ENCODE data around the gene DPEP3. TPM values are rescaled to one million over a fixed set of nuclear protein-coding genes. Genes with fewer than 3 reads are reported as not detected.
A peak's percentile ranks its signal among the peaks of the same experiment; 100 is the strongest.
"Not testable (repeated sequence)": the region's sequence is repeated elsewhere in the genome, so short reads cannot be mapped to it uniquely, and the experiment has no call there.

DPEP3 gene
- total RNA-seq, 8 experiments from 2014 or later: 0.66 TPM; not detected in 7

DNA sequence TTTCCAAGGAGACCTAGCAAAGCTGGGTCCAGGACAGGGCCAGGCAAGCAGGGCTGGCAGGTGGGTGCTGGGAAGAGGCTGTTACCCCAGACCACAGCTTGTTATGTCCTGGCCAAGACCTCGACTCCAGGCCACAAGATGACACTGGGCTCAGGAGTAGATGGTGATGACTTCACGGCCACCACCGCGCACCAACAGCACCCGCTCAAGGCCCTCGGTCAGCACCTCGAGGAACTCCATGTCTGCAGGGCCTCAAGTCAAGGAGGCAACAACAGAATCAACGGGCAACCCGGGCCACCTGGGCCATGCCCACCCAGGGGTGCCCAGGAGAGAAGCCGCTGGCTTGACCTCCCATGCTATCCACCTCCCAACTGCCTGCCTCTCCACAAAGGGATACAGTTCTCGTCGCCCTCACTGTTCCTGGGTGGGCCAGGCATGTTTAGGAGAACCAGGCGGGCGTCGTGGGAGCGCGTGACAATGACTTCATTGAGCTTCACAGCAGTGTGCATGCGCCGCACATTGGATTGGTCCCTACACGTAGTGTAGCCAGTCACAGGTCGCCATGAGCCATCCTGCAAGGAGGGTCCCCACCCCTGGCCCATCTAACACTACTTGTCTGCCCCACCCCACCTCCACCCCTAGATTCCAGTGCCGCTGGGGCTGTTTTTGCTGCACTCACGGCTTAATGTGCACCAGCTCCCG, 35.5 kb downstream of the DPEP3 start:
- no peak overlapping the region for H3K4me3 ChIP-seq
- in situ Hi-C loops (cut with MboI; ENCODE audit: low pct_unique_long_range_greater_than_20kb in 2 of 9, low sequenced_read_pairs in 9 of 9, unreplicated experiment in 9 of 9): no loop called here
- 100% methylated on average over 1 to 4 of the region's 24 CpGs; no CpG with 5 or more reads in 8 of the 10 experiments for WGBS, 10 experiments

GRCh38 chr16:67943619-67944504, 36.4 kb downstream of the DPEP3 start, which contains the start of gene LCAT:
Gene LCAT, minus strand, starts transcription at chr16:67944120. Its CDS starts 19 bp downstream, at chr16:67944101.
- in situ Hi-C loops (cut with MboI; ENCODE audit: low pct_unique_long_range_greater_than_20kb in 2 of 9, low sequenced_read_pairs in 9 of 9, unreplicated experiment in 9 of 9): no loop called here
- 10 to 60% (median 55%) methylated on average over 1 to 9 of the region's 23 CpGs; no CpG with 5 or more reads in 7 of the 10 experiments for WGBS, 10 experiments
- H3K4me3 ChIP-seq: no peak within 1 kb of the TSS
- peak within 1 kb of the TSS in 1 of 2 donors; percentile 48 for H3K27ac ChIP-seq
- ATAC-seq (replicated peaks in 6 of 8): peak; percentile 60 to 76 (median 68)
- peaks cover 10 to 12% of the 10 kb centered on the region in 2 donors for H3K4me1 ChIP-seq (replicated peaks in 1 of 2)

More for the DNA sequence above, 35.5 kb downstream of the DPEP3 start:
- Histone ChIP-seq H3K4me1 (replicated peaks in 1 of 2) (peaks cover 10 to 12% of the 10 kb centered on the region in 2 donors), H3K27ac (peak overlapping the region in 1 of 2 donors; percentile 30)
- ATAC-seq (replicated peaks in 6 of 8): no peak

DNA sequence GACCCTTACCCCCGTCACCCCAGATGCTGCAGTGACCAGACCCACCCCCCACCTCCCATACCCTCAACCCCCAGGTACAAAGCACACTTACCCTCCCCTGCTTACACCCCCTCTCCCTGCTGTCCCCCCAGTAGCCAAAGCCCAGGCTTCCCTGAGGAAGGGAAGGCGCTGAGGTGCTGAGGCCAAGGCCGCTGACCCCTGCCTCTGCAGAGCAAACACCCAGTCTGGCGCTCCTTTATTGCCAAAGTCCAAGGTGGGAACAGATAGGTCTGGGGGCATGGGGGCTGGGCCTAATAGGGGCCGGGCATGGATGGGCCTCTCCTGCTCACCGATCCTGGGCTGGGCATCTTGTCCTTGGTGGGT, 37.1 kb downstream of the DPEP3 start:
- WGBS, 10 experiments: no CpG with 5 or more reads among the region's 6 CpGs
- no peak for ATAC-seq (replicated peaks in 6 of 8)
- H3K4me1 ChIP-seq (replicated peaks in 1 of 2): peaks cover 10 to 12% of the 10 kb centered on the region in 2 donors
- no peak overlapping the region for H3K4me3 ChIP-seq
- H3K27ac ChIP-seq: no peak overlapping the region
- in situ Hi-C loops (cut with MboI; ENCODE audit: low pct_unique_long_range_greater_than_20kb in 2 of 9, low sequenced_read_pairs in 9 of 9, unreplicated experiment in 9 of 9): no loop called here

DNA sequence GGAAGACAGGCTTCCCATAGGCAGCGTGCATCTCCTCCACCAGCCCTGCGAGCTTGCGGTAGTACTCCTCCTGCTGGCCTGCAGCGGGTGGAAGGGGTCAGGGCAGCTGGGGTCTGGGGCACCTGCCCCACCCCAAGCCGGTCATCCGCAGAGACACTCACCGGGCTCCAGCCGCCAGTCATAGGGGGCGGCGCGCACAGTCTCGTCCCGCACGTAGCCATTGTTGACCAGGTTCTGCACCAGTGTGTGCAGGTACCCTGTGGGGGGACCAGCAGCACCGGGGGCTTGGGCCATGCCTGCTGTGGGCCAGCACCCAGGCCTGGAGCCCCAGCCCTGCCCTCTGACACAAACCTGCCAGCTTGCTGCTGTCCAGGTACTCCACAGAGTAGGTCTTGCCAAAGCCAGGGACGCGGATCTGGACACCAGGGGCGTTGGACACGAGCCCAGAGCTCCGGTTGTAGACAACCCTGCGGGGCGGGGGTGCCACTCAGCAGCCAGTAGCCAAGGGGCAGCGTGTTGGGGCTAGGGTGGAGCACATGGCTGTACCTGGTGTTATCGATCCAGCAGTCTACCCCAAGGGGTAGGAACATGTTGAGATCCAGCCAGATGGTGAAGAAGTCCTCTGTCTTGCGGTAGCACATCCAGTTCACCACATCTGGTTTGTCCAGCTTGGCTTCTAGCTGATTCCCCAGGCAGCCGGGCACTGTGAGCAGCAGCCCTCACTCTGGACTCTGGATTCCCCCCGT, 37.6 kb downstream of the DPEP3 start:
- no CpG with 5 or more reads among the region's 27 CpGs for WGBS, 10 experiments
- in situ Hi-C loops (cut with MboI; ENCODE audit: low pct_unique_long_range_greater_than_20kb in 2 of 9, low sequenced_read_pairs in 9 of 9, unreplicated experiment in 9 of 9): no loop called here
- peaks cover 10 to 12% of the 10 kb centered on the region in 2 donors for H3K4me1 ChIP-seq (replicated peaks in 1 of 2)
- no peak overlapping the region for H3K4me3 ChIP-seq
- H3K27ac ChIP-seq: no peak overlapping the region
- ATAC-seq (replicated peaks in 6 of 8): peak in 1 of 8 experiments; percentile 2

DNA sequence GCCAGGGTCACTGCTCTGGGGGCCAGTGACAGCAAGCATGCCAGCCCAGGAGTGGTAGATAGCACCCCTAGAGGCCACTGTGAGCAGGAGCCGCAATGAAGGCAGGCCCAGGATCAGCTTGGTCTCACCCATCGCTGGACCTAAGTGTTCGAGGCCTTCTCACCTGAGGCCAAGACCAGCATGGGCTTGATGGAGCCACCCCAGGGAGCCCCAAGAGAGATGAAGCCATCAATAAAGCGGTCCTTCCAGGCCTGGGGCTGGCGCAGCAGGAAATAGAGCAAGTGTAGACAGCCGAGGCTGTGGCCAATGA, 38.1 kb downstream of the DPEP3 start:
- in situ Hi-C loops (cut with MboI; ENCODE audit: low pct_unique_long_range_greater_than_20kb in 2 of 9, low sequenced_read_pairs in 9 of 9, unreplicated experiment in 9 of 9): no loop called here
- Histone ChIP-seq H3K27ac (no peak overlapping the region), H3K4me3 (no peak overlapping the region), H3K4me1 (replicated peaks in 1 of 2) (peaks cover 12% of the 10 kb centered on the region in 2 donors)
- ATAC-seq (replicated peaks in 6 of 8): peak in 7 of 8 experiments; percentile 3 to 55 (median 33)
- 73 to 80% methylated on average over 2 of the region's 6 CpGs; no CpG with 5 or more reads in 8 of the 10 experiments for WGBS, 10 experiments

DNA sequence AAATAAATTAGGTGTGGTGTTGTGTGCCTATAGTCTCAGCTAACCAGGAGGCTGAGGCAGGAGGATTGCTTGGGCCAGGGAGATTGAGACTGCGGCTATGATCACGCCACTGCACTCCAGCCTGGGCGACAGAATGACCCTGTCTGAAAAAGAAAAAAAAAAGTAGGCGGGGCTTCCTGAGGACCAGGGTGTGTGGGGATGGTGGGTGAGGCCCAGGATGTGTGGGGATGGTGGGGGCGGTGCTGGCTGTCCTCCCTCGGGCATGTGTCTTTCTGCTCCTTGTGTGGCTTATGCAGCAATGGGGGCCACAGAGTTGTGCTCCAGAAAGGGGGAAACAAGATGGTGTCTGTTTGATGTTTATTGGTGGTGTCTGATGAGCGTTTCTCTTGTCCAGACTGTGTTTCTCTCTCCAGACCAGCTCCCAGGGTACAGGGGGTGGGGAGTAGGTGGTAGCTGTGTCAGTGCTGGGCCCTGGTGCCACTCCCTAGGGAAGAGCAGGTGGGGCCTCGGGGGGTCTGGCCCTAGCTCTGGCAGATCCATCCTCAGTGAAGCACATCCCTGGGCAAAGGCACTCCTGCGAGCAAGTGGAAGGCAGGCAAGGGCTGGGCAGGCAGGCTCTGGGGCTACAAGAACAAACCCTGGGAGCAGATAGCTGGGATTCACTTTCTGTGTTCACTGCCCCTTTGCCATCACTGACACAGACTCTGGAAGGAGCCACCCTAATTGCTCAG, 38.7 kb downstream of the DPEP3 start:
- ATAC-seq (replicated peaks in 6 of 8): peak in 1 of 8 experiments; percentile 1
- Histone ChIP-seq H3K27ac (no peak overlapping the region), H3K4me3 (no peak overlapping the region), H3K4me1 (replicated peaks in 1 of 2) (peaks cover 16% of the 10 kb centered on the region in 2 donors)
- in situ Hi-C loops (cut with MboI; ENCODE audit: low pct_unique_long_range_greater_than_20kb in 2 of 9, low sequenced_read_pairs in 9 of 9, unreplicated experiment in 9 of 9): no loop called here
- 40 to 92% (median 75%) methylated on average over 1 to 4 of the region's 9 CpGs; no CpG with 5 or more reads in 5 of the 10 experiments for WGBS, 10 experiments

DNA sequence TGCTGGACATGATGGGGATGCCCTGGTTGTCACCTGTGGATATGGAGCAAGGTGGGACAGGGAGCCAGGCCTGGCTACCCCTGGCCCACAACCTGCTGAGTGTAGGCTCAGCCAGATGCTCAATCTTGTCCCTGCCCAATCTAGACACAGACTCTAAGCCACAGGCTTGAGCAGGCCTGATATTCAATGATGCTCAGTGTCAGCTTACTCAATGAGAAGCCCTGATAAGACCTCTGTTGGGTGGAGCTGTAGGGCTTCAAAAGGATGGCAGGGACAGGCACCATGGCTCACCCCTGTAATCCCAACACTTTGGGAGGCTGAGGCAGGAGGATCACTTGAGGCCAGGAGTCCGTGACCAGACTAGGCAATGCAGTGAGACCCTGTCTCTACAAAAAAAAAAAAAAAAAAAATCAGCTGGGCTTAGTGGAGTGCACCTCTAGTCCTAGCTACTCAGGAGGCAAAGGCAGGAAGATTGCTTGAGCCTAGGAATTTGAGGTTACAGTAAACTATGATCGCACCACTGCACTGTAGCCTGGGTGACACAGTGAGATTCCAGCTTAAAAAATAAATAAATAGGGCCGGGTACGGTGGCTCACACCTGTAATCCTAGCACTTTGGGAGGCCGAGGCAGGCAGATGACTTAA, 39.7 kb downstream of the DPEP3 start:
- H3K4me3 ChIP-seq: no peak overlapping the region
- in situ Hi-C loops (cut with MboI; ENCODE audit: low pct_unique_long_range_greater_than_20kb in 2 of 9, low sequenced_read_pairs in 9 of 9, unreplicated experiment in 9 of 9): no loop called here
- no peak overlapping the region for H3K27ac ChIP-seq
- peaks cover 16% of the 10 kb centered on the region in 2 donors for H3K4me1 ChIP-seq (replicated peaks in 1 of 2)
- WGBS, 10 experiments: 79 to 100% (median 90%) methylated on average over 1 to 5 of the region's 5 CpGs; no CpG with 5 or more reads in 2 of the 10 experiments
- ATAC-seq (replicated peaks in 6 of 8): no peak

GRCh38 chr16:67939507-67940445, 40.5 kb downstream of the DPEP3 start:
- 78 to 100% (median 99%) methylated on average over 1 to 9 of the region's 33 CpGs; no CpG with 5 or more reads in 6 of the 10 experiments for WGBS, 10 experiments
- in situ Hi-C loops (cut with MboI; ENCODE audit: low pct_unique_long_range_greater_than_20kb in 2 of 9, low sequenced_read_pairs in 9 of 9, unreplicated experiment in 9 of 9): no loop called here
- H3K27ac ChIP-seq: no peak overlapping the region

GRCh38 chr16:67937713-67938112, 42.6 kb downstream of the DPEP3 start:
- ATAC-seq (replicated peaks in 6 of 8); H3K27ac ChIP-seq; in situ Hi-C loops (cut with MboI; ENCODE audit: low pct_unique_long_range_greater_than_20kb in 2 of 9, low sequenced_read_pairs in 9 of 9, unreplicated experiment in 9 of 9); H3K4me3 ChIP-seq: not testable (repeated sequence)
- 93 to 100% (median 100%) methylated on average over 1 to 4 of the region's 5 CpGs; no CpG with 5 or more reads in 1 of the 10 experiments for WGBS, 10 experiments
- H3K4me1 ChIP-seq (replicated peaks in 1 of 2): peaks cover 7 to 14% of the 10 kb centered on the region in 2 donors

More at GRCh38 chr16:67939507-67940445, 40.5 kb downstream of the DPEP3 start:
- Histone ChIP-seq H3K4me1 (replicated peaks in 1 of 2) (peaks cover 16% of the 10 kb centered on the region in 2 donors), H3K4me3 (no peak overlapping the region)
- ATAC-seq (replicated peaks in 6 of 8): no peak

- H3K4me1 ChIP-seq (replicated peaks in 1 of 2): peaks cover 7 to 14% of the 10 kb centered on the region in 2 donors
- ATAC-seq (replicated peaks in 6 of 8): peak in 1 of 8 experiments; percentile 1
- in situ Hi-C loops (cut with MboI; ENCODE audit: low pct_unique_long_range_greater_than_20kb in 2 of 9, low sequenced_read_pairs in 9 of 9, unreplicated experiment in 9 of 9): no loop called here
- peak overlapping the region in 1 of 2 donors; percentile 75 for H3K27ac ChIP-seq
- 7 to 50% methylated on average over 2 to 3 of the region's 6 CpGs; no CpG with 5 or more reads in 8 of the 10 experiments for WGBS, 10 experiments
- peak overlapping the region; percentile 62 to 99 (median 80) for H3K4me3 ChIP-seq
These were observed 43.3 kb downstream of the DPEP3 start for GRCh38 chr16:67936880-67937605.

All from motor neuron (in vitro differentiated cells).